Mesenchymal stem cell (in vitro differentiated cells and primary cell): ENCODE measurements around the gene THSD8.
A peak's percentile ranks its signal among the peaks of the same experiment; 100 is the strongest.

ENCODE experiments used
- DNase-seq: peaks from one replicate; pipeline ENCODE4 v3.0.0-alpha.2; 2013
- H2AFZ ChIP-seq: one replicate; pipeline ENCODE4 v1.6.1; 2013; ENCODE audit warnings: low read depth, mild to moderate bottlenecking, control low read depth, inconsistent platforms, low read length, moderate library complexity
- H2AK5ac ChIP-seq: 2 replicates; pipeline ENCODE4 v1.6.1; 2013; ENCODE audit warnings: low read length, moderate library complexity, mild to moderate bottlenecking, inconsistent platforms; ENCODE audit not compliant: severe bottlenecking
- H2BK120ac ChIP-seq: one replicate; pipeline ENCODE4 v1.6.1; 2013; ENCODE audit warnings: low read depth, mild to moderate bottlenecking, inconsistent platforms, low read length, moderate library complexity
- H2BK12ac ChIP-seq, 2 experiments: one replicate each; pipeline ENCODE4 v1.6.1; 2013; ENCODE audit warnings: inconsistent platforms in 2 of 2, low read length in 2 of 2, mild to moderate bottlenecking in 2 of 2, moderate library complexity in 2 of 2, control low read depth in 1 of 2
- H2BK15ac ChIP-seq: one replicate; pipeline ENCODE4 v1.6.1; 2013; ENCODE audit warnings: mild to moderate bottlenecking, low read depth, inconsistent platforms; ENCODE audit not compliant: poor library complexity, severe bottlenecking
- H2BK5ac ChIP-seq: 2 replicates; pipeline ENCODE4 v1.6.1; 2013; ENCODE audit warnings: low read depth, mild to moderate bottlenecking, low read length, control low read depth, inconsistent platforms; ENCODE audit not compliant: poor library complexity, severe bottlenecking
- H3K14ac ChIP-seq, 2 experiments: one replicate each; pipeline ENCODE4 v1.6.1; 2013; ENCODE audit warnings: inconsistent platforms in 2 of 2, low read length in 2 of 2, control low read depth in 1 of 2, mild to moderate bottlenecking in 1 of 2, moderate library complexity in 1 of 2
- H3K18ac ChIP-seq, 2 experiments: one replicate each; pipeline ENCODE4 v1.6.1; 2013; ENCODE audit warnings: inconsistent platforms in 2 of 2, low read length in 2 of 2, control low read depth in 1 of 2, low read depth in 1 of 2, mild to moderate bottlenecking in 1 of 2
- H3K23ac ChIP-seq, 2 experiments: one replicate each; pipeline ENCODE4 v1.6.1; 2013; ENCODE audit warnings: inconsistent platforms in 2 of 2, low read length in 2 of 2, mild to moderate bottlenecking in 2 of 2, moderate library complexity in 2 of 2, control low read depth in 1 of 2
- H3K27ac ChIP-seq: 2 replicates; pipeline ENCODE4 v1.5.1; 2013; ENCODE audit warnings: mild to moderate bottlenecking, moderate library complexity, low read length, control low read depth, inconsistent platforms; ENCODE audit not compliant: poor library complexity, severe bottlenecking
- H3K27me3 ChIP-seq, 2 experiments: 2 replicates each; pipeline versions ENCODE4 v1.6.1 to v1.7.0; 2013; ENCODE audit warnings: low read length in 2 of 2, mild to moderate bottlenecking in 2 of 2, moderate library complexity in 2 of 2, control low read depth in 1 of 2, inconsistent platforms in 1 of 2; ENCODE audit not compliant: control insufficient read depth in 1 of 2, insufficient read depth in 1 of 2
- H3K36me3 ChIP-seq, 2 experiments: 2 replicates each; pipeline versions ENCODE4 v1.6.1 to v1.7.0; 2013; ENCODE audit warnings: low read length in 2 of 2, control low read depth in 1 of 2, inconsistent platforms in 1 of 2, low read depth in 1 of 2, mild to moderate bottlenecking in 1 of 2; ENCODE audit not compliant: insufficient read depth in 2 of 2, control insufficient read depth in 1 of 2
- H3K4ac ChIP-seq, 2 experiments: one replicate each; pipeline ENCODE4 v1.6.1; 2013; ENCODE audit warnings: inconsistent platforms in 2 of 2, low read length in 2 of 2, mild to moderate bottlenecking in 2 of 2, moderate library complexity in 2 of 2, control low read depth in 1 of 2, low read depth in 1 of 2
- H3K4me1 ChIP-seq: 2 replicates; pipeline ENCODE4 v1.6.1; 2013; ENCODE audit warnings: low read depth, low read length, control low read depth; ENCODE audit not compliant: control insufficient read depth, insufficient read depth
- H3K4me2 ChIP-seq: 2 replicates; pipeline ENCODE4 v1.6.1; 2013; ENCODE audit warnings: low read length, mild to moderate bottlenecking, inconsistent platforms; ENCODE audit not compliant: poor library complexity, severe bottlenecking
- H3K4me3 ChIP-seq, 2 experiments: 2 replicates each; pipeline versions ENCODE4 v1.5.1 to v1.7.0; 2013; ENCODE audit warnings: low read length in 2 of 2, mild to moderate bottlenecking in 2 of 2, control low read depth in 1 of 2, low read depth in 1 of 2; ENCODE audit not compliant: insufficient read depth in 1 of 2
- H3K79me1 ChIP-seq: replicated peaks from 2 replicates; pipeline ENCODE4 v1.6.1; 2013; ENCODE audit warnings: mild to moderate bottlenecking, control low read depth, low read length, inconsistent platforms; ENCODE audit not compliant: poor library complexity, severe bottlenecking
- H3K9ac ChIP-seq: 2 replicates; pipeline ENCODE4 v1.7.0; 2013; ENCODE audit warnings: mild to moderate bottlenecking, low read length, moderate library complexity
- H3K9me3 ChIP-seq: 2 replicates; pipeline ENCODE4 v1.7.0; 2013; ENCODE audit warnings: mild to moderate bottlenecking, low read length; ENCODE audit not compliant: control insufficient read depth
- H4K8ac ChIP-seq: one replicate; pipeline ENCODE4 v1.6.1; 2013; ENCODE audit warnings: inconsistent platforms, mild to moderate bottlenecking, low read length, moderate library complexity
- H4K91ac ChIP-seq: one replicate; pipeline ENCODE4 v1.6.1; 2013; ENCODE audit warnings: mild to moderate bottlenecking, low read length, inconsistent platforms
- WGBS: methylation state at CpG from one replicate; pipeline ENCODE4 v1.1.7; 2013; ENCODE audit warnings: mixed read lengths; 5-methylcytosine and 5-hydroxymethylcytosine counted together

Gene THSD8

GRCh38 chr19:12785431-12786031 is 16.3 kb upstream of the THSD8 start:
- WGBS = 85% methylated on average over 4 of the region's 4 CpGs
- Histone ChIP-seq H2BK5ac (no peak overlapping the region), H3K4ac (peak overlapping the region; percentile 85 to 95), H3K9ac (peak overlapping the region; percentile 40), H3K18ac (peak overlapping the region; percentile 89 to 91), H2AFZ (no peak overlapping the region), H3K9me3 (no peaks in the 10 kb centered on the region), H3K27me3 (no peaks in the 10 kb centered on the region), H2AK5ac (peak overlapping the region; percentile 84), H3K4me2 (no peak overlapping the region), H4K8ac (peak overlapping the region; percentile 83), H2BK15ac (peak overlapping the region; percentile 95), H4K91ac (peak overlapping the region; percentile 90), H2BK12ac (peak overlapping the region; percentile 12 to 95), H3K4me1 (peaks cover 54% of the 10 kb centered on the region), H3K79me1 (peaks cover 1% of the 10 kb centered on the region), H2BK120ac (peak overlapping the region; percentile 88), H3K27ac (peak overlapping the region; percentile 13), H3K23ac (no peak overlapping the region), H3K36me3 (no peaks in the 10 kb centered on the region), H3K14ac (peak overlapping the region in 1 of 2 experiments; percentile 56), H3K4me3 (no peak overlapping the region)
- DNase-seq = no peak

- no peak overlapping the region for H3K4me3 ChIP-seq
- H3K36me3 ChIP-seq = no peaks in the 10 kb centered on the region
- peaks cover 1% of the 10 kb centered on the region for H3K79me1 ChIP-seq
- H2AK5ac ChIP-seq = peak overlapping the region; percentile 63
- H3K4me1 ChIP-seq = peaks cover 60% of the 10 kb centered on the region
- peak overlapping the region; percentile 85 to 95 for H3K4ac ChIP-seq
- peak; percentile 42 for DNase-seq
- H2BK12ac ChIP-seq = peak overlapping the region; percentile 12 to 95
- H3K18ac ChIP-seq = peak overlapping the region; percentile 89 to 91
- peak overlapping the region; percentile 95 for H2BK15ac ChIP-seq
- H4K8ac ChIP-seq = peak overlapping the region; percentile 80
- H2BK120ac ChIP-seq = peak overlapping the region; percentile 88
- H2AFZ ChIP-seq = no peak overlapping the region
- peak overlapping the region; percentile 40 for H3K9ac ChIP-seq
- H3K27ac ChIP-seq = peak overlapping the region; percentile 13
- peak overlapping the region; percentile 90 for H4K91ac ChIP-seq
- no peaks in the 10 kb centered on the region for H3K9me3 ChIP-seq
- H2BK5ac ChIP-seq = peak overlapping the region; percentile 66
- no peak overlapping the region for H3K23ac ChIP-seq
- 78% methylated on average over 18 of the region's 18 CpGs for WGBS
- H3K4me2 ChIP-seq = no peak overlapping the region
- no peak overlapping the region for H3K14ac ChIP-seq
- H3K27me3 ChIP-seq = no peaks in the 10 kb centered on the region
Measured at GRCh38 chr19:12786141-12786870, 15.6 kb upstream of the THSD8 start.

- Histone ChIP-seq H3K4ac (no peak overlapping the region), H4K8ac (no peak overlapping the region), H2AFZ (no peak overlapping the region), H2BK120ac (peak overlapping the region; percentile 36), H3K4me1 (peaks cover 60% of the 10 kb centered on the region), H2BK15ac (peak overlapping the region; percentile 95), H3K4me3 (no peak overlapping the region), H3K9me3 (no peaks in the 10 kb centered on the region), H2BK5ac (no peak overlapping the region), H3K36me3 (no peaks in the 10 kb centered on the region), H3K18ac (peak overlapping the region; percentile 44 to 79), H3K79me1 (peaks cover 1% of the 10 kb centered on the region), H3K14ac (no peak overlapping the region), H3K23ac (no peak overlapping the region), H2BK12ac (peak overlapping the region in 1 of 2 experiments; percentile 47), H3K9ac (peak overlapping the region; percentile 36), H3K27me3 (no peaks in the 10 kb centered on the region), H4K91ac (peak overlapping the region; percentile 34), H2AK5ac (peak overlapping the region; percentile 6), H3K4me2 (no peak overlapping the region), H3K27ac (no peak overlapping the region)
- no peak for DNase-seq
- 93% methylated on average over 3 of the region's 3 CpGs for WGBS
Measured at GRCh38 chr19:12786952-12787351, 14.9 kb upstream of the THSD8 start.

GRCh38 chr19:12787458-12787857 is 14.4 kb upstream of the THSD8 start:
- H3K9ac ChIP-seq = no peak overlapping the region
- no peak overlapping the region for H2BK5ac ChIP-seq
- H2BK120ac ChIP-seq = peak overlapping the region; percentile 36
- H4K91ac ChIP-seq = no peak overlapping the region
- H3K4me3 ChIP-seq = no peak overlapping the region
- H3K4ac ChIP-seq = no peak overlapping the region
- DNase-seq = no peak
- H4K8ac ChIP-seq = no peak overlapping the region
- no peak overlapping the region for H2AK5ac ChIP-seq
- H3K79me1 ChIP-seq = no peaks in the 10 kb centered on the region
- peaks cover 0 to 3% of the 10 kb centered on the region in 2 experiments for H3K36me3 ChIP-seq
- H2AFZ ChIP-seq = no peak overlapping the region
- no peak overlapping the region for H2BK15ac ChIP-seq
- WGBS = 90% methylated on average over 6 of the region's 10 CpGs
- H3K18ac ChIP-seq = no peak overlapping the region
- no peak overlapping the region for H3K23ac ChIP-seq
- H3K27ac ChIP-seq = no peak overlapping the region
- H3K4me1 ChIP-seq = peaks cover 55% of the 10 kb centered on the region
- no peaks in the 10 kb centered on the region for H3K9me3 ChIP-seq
- no peak overlapping the region for H3K4me2 ChIP-seq
- H2BK12ac ChIP-seq = no peak overlapping the region
- no peaks in the 10 kb centered on the region for H3K27me3 ChIP-seq
- H3K14ac ChIP-seq = no peak overlapping the region
